ENCODE data around the gene OR1N2. TPM values are rescaled to one million over a fixed set of nuclear protein-coding genes. Genes with fewer than 3 reads are reported as not detected.
"Not testable (repeated sequence)": the region's sequence is repeated elsewhere in the genome, so short reads cannot be mapped to it uniquely, and the experiment has no call there.

Gene OR1N2
- total and polyA plus RNA-seq, 2 of the 8 experiments (the other 6 are each of a cell fraction or from before 2014, with no cell fraction given), result not detected

DNA sequence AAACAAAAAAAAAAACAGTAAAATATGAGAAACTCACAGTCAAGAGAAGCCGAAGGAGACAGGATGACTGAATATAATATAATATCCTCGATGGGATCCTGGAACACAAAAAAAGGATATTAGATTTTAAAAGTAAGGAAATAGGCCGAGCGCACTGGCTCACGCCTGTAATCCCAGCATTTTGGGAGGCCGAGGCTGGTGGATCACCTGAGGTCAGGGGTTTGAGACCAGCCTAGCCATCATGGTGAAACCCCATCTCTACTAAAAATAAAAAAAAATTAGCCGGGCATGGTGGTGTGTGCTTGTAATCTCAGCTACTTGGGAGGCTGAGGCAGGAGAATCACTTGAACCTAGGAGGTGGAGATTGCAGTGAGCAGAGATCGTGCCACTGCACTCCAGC, 30.4 kb downstream of the OR1N2 start, which contains the start of gene OR1L8:
TSS of gene OR1L8 (minus strand) at position 101 of the 400 bp plus-strand sequence. CDS start 14,907 bp downstream, outside the sequence.
- H3K18ac ChIP-seq (ENCODE audit: extremely low read depth, low read length); H2BK5ac ChIP-seq (ENCODE audit: low read depth, low read length); H4K5ac ChIP-seq (ENCODE audit: insufficient read length, low read depth, low read length); H4K20me1 ChIP-seq (replicated peaks in 1 of 2; ENCODE audit: control insufficient read depth in 1 of 2, insufficient read depth in 2 of 2, low read length in 2 of 2); H2AK5ac ChIP-seq (ENCODE audit: low read depth, low read length); H3K27ac ChIP-seq (ENCODE audit: low read depth, low read length); H4K8ac ChIP-seq (ENCODE audit: extremely low read depth, insufficient read depth, low read length); H3K56ac ChIP-seq (replicated peaks; ENCODE audit: insufficient read length, low read depth, low read length); H3K27me3 ChIP-seq (replicated peaks in 1 of 4; ENCODE audit: control insufficient read depth in 3 of 4, extremely low read depth in 1 of 4, insufficient read depth in 3 of 4, low read length in 3 of 4); H2BK120ac ChIP-seq (replicated peaks; ENCODE audit: low read depth, low read length); DNase-seq (ENCODE audit: low read depth in 1 of 2, low spot score in 2 of 2); H3K4me3 ChIP-seq (ENCODE audit: extremely low read depth in 1 of 4, insufficient read depth in 2 of 4, low read depth in 3 of 4, low read length in 4 of 4); POLR2A ChIA-PET (ENCODE audit: partially characterized antibody); H2BK20ac ChIP-seq (ENCODE audit: low read length); H2BK15ac ChIP-seq (ENCODE audit: low read length); H3K4me2 ChIP-seq (ENCODE audit: insufficient read depth in 1 of 2, low read depth in 2 of 2, low read length in 2 of 2); H3K4ac ChIP-seq (replicated peaks; ENCODE audit: insufficient read length, low read depth, low read length); H3K79me1 ChIP-seq (ENCODE audit: low read depth, low read length); H3K9ac ChIP-seq (replicated peaks in 1 of 4; ENCODE audit: extremely low read depth in 1 of 4, low read depth in 3 of 4, low read length in 3 of 4); FAIRE-seq; H3K79me2 ChIP-seq (ENCODE audit: control insufficient read depth in 1 of 2, insufficient read depth in 2 of 2, low read length in 2 of 2); H3K23ac ChIP-seq (ENCODE audit: insufficient read length); H2AFZ ChIP-seq (ENCODE audit: low read length); H3K23me2 ChIP-seq (ENCODE audit: low read depth, low read length); H2BK12ac ChIP-seq (ENCODE audit: low read depth, low read length); H4K91ac ChIP-seq (replicated peaks; ENCODE audit: insufficient read length, low read length); H3K14ac ChIP-seq (ENCODE audit: insufficient read length); H3K4me1 ChIP-seq (replicated peaks in 1 of 4; ENCODE audit: control insufficient read depth in 3 of 4, insufficient read depth in 4 of 4, low read length in 3 of 4); H3K36me3 ChIP-seq (ENCODE audit: control insufficient read depth in 2 of 4, insufficient read depth in 4 of 4, low read length in 3 of 4): not testable (repeated sequence)
- 88% methylated on average over 8 of the region's 8 CpGs; no CpG with 5 or more reads in 1 of the 2 experiments for WGBS, 2 experiments (ENCODE audit: extremely low coverage in 1 of 2, insufficient coverage in 1 of 2, insufficient read length in 1 of 2, insufficient replicate concordance in 2 of 2, low coverage in 1 of 2, low lambda C conversion rate in 2 of 2, missing lambda C conversion rate in 1 of 2)
- H3K9me3 ChIP-seq (ENCODE audit: insufficient read depth in 2 of 2, low read depth in 1 of 2, low read length in 1 of 2), result peaks cover 22 to 38% of the 10 kb centered on the region in 2 experiments
- CTCF ChIA-PET (ENCODE audit: partially characterized antibody), result interaction anchor here (0.6 kb wide), 1 partner anchor 226 kb away, joined by 3 read pairs; no protein-coding TSS in a partner anchor

Other genes with a start within 250 kb of the OR1N2 start
- gene PTGS1, start 182.1 kb upstream of the OR1N2 start, total RNA-seq (2021; fragmentation: NEBNext Ultra II Directional; extraction: Animal tissue kit (Norgen Biotek cat#: 25700)), result 1.1 and 1.3 TPM in 2 replicates
- 1.9 and 2.4 TPM in 2 replicates for gene PTGS1, start 182.1 kb upstream of the OR1N2 start, polyA plus RNA-seq (2011; rRNA removed)
- not detected in 2 replicates for gene OR1J1, start 75.2 kb upstream of the OR1N2 start, total RNA-seq (2021; fragmentation: NEBNext Ultra II Directional; extraction: Animal tissue kit (Norgen Biotek cat#: 25700))
- not detected in 2 replicates for gene OR1J1, start 75.2 kb upstream of the OR1N2 start, polyA plus RNA-seq (2011; rRNA removed)
- not detected in 2 replicates for gene OR1J2, start 42.3 kb upstream of the OR1N2 start, total RNA-seq (2021; fragmentation: NEBNext Ultra II Directional; extraction: Animal tissue kit (Norgen Biotek cat#: 25700))
- gene OR1J2, start 42.3 kb upstream of the OR1N2 start, polyA plus RNA-seq (2011; rRNA removed), result not detected in 2 replicates
- gene OR1J4, start 34.0 kb upstream of the OR1N2 start, total RNA-seq (2021; fragmentation: NEBNext Ultra II Directional; extraction: Animal tissue kit (Norgen Biotek cat#: 25700)), result not detected in 2 replicates
- gene OR1J4, start 34.0 kb upstream of the OR1N2 start, polyA plus RNA-seq (2011; rRNA removed), result not detected in 2 replicates
- gene OR1N1, start 25.8 kb upstream of the OR1N2 start, total RNA-seq (2021; fragmentation: NEBNext Ultra II Directional; extraction: Animal tissue kit (Norgen Biotek cat#: 25700)), result not detected in 2 replicates
- gene OR1N1, start 25.8 kb upstream of the OR1N2 start, polyA plus RNA-seq (2011; rRNA removed), result not detected in 2 replicates
- not detected in 2 replicates for gene OR1L8, start 30.3 kb downstream of the OR1N2 start, total RNA-seq (2021; fragmentation: NEBNext Ultra II Directional; extraction: Animal tissue kit (Norgen Biotek cat#: 25700))
- gene OR1L8, start 30.3 kb downstream of the OR1N2 start, polyA plus RNA-seq (2011; rRNA removed), result not detected in 2 replicates
- not detected in 2 replicates for gene OR1Q1, start 61.6 kb downstream of the OR1N2 start, total RNA-seq (2021; fragmentation: NEBNext Ultra II Directional; extraction: Animal tissue kit (Norgen Biotek cat#: 25700))
- gene OR1Q1, start 61.6 kb downstream of the OR1N2 start, polyA plus RNA-seq (2011; rRNA removed), result not detected in 2 replicates
- not detected in 2 replicates for gene OR1B1, start 104.5 kb downstream of the OR1N2 start, total RNA-seq (2021; fragmentation: NEBNext Ultra II Directional; extraction: Animal tissue kit (Norgen Biotek cat#: 25700))
- gene OR1B1, start 104.5 kb downstream of the OR1N2 start, polyA plus RNA-seq (2011; rRNA removed), result not detected in 2 replicates
- not detected in 2 replicates for gene OR1L1, start 108.6 kb downstream of the OR1N2 start, total RNA-seq (2021; fragmentation: NEBNext Ultra II Directional; extraction: Animal tissue kit (Norgen Biotek cat#: 25700))
- gene OR1L1, start 108.6 kb downstream of the OR1N2 start, polyA plus RNA-seq (2011; rRNA removed), result not detected in 2 replicates
- not detected in 2 replicates for gene OR1L3, start 122.0 kb downstream of the OR1N2 start, total RNA-seq (2021; fragmentation: NEBNext Ultra II Directional; extraction: Animal tissue kit (Norgen Biotek cat#: 25700))
- not detected in 2 replicates for gene OR1L3, start 122.0 kb downstream of the OR1N2 start, polyA plus RNA-seq (2011; rRNA removed)
- not detected in 2 replicates for gene OR1L4, start 170.9 kb downstream of the OR1N2 start, total RNA-seq (2021; fragmentation: NEBNext Ultra II Directional; extraction: Animal tissue kit (Norgen Biotek cat#: 25700))
- not detected in 2 replicates for gene OR1L4, start 170.9 kb downstream of the OR1N2 start, polyA plus RNA-seq (2011; rRNA removed)
- not detected in 2 replicates for gene OR1L6, start 189.2 kb downstream of the OR1N2 start, total RNA-seq (2021; fragmentation: NEBNext Ultra II Directional; extraction: Animal tissue kit (Norgen Biotek cat#: 25700))
- not detected in 2 replicates for gene OR1L6, start 189.2 kb downstream of the OR1N2 start, polyA plus RNA-seq (2011; rRNA removed)
- gene OR5C1, start 235.8 kb downstream of the OR1N2 start, total RNA-seq (2021; fragmentation: NEBNext Ultra II Directional; extraction: Animal tissue kit (Norgen Biotek cat#: 25700)), result not detected in 2 replicates
- gene OR5C1, start 235.8 kb downstream of the OR1N2 start, polyA plus RNA-seq (2011; rRNA removed), result not detected in 2 replicates
- gene OR1K1, start 247.0 kb downstream of the OR1N2 start, total RNA-seq (2021; fragmentation: NEBNext Ultra II Directional; extraction: Animal tissue kit (Norgen Biotek cat#: 25700)), result not detected in 2 replicates
- not detected in 2 replicates for gene OR1K1, start 247.0 kb downstream of the OR1N2 start, polyA plus RNA-seq (2011; rRNA removed)

Measured in H1 (cell line).